Caco-2 (cell line): ENCODE data around the gene CRNKL1. TPM values are rescaled to one million over a fixed set of nuclear protein-coding genes. Genes with fewer than 3 reads are reported as not detected.

Source experiments
- BruUV-seq: library from RNA; stranded (reverse); fragments of 400-500 nt; replicated peaks from 2 replicates; lab custom pipeline; 2021; lab: Mats Ljungman, UMichigan
- CTCF ChIA-PET: fragments of 300-600 bp; sonication (Branson Sonifier 250); formaldehyde crosslinking; loops from one replicate; lab custom pipeline; 2022; ENCODE audit warnings: antibody characterized with exemption; lab: Charles Lee
- POLR2A ChIA-PET: fragments of 300-600 bp; sonication (Branson Sonifier 250); formaldehyde crosslinking; loops from one replicate; lab custom pipeline; 2022; ENCODE audit warnings: antibody characterized with exemption; lab: Charles Lee
- DNase-seq, 2 experiments: peaks; one replicate each; pipeline versions ENCODE4 v3.0.0 to v3.0.0-alpha.2; 2020 to 2022
- H3K27me3 ChIP-seq: replicated peaks from 2 replicates; pipeline ENCODE4 v1.6.0; 2011; ENCODE audit warnings: low read length; ENCODE audit not compliant: control insufficient read depth, insufficient read depth
- H3K36me3 ChIP-seq: 2 replicates; pipeline ENCODE4 v1.5.1; 2011; ENCODE audit warnings: low read length; ENCODE audit not compliant: control insufficient read depth, insufficient read depth
- H3K4me1 ChIP-seq: fragments of 250-450 bp; sonication (Bioruptor Pico); 2 replicates; pipeline ENCODE4 v1.5.1; 2020; ENCODE audit warnings: mild to moderate bottlenecking
- H3K4me3 ChIP-seq: 2 replicates; pipeline ENCODE4 v1.5.1; 2011; ENCODE audit warnings: low read depth, mild to moderate bottlenecking, control low read depth, low read length
- H3K9me3 ChIP-seq: fragments of 250-450 bp; sonication (Bioruptor Pico); 2 replicates; pipeline ENCODE4 v1.5.1; 2020; ENCODE audit warnings: mild to moderate bottlenecking, moderate library complexity
- H3K27ac Mint-ChIP-seq: one replicate; pipeline ENCODE4 v1.8.0; 2022; ENCODE audit warnings: mixed read lengths; ENCODE audit not compliant: unreplicated experiment
- H3K27me3 Mint-ChIP-seq: one replicate; pipeline ENCODE4 v1.8.0; 2022; ENCODE audit warnings: mixed read lengths; ENCODE audit not compliant: insufficient read depth, unreplicated experiment
- H3K36me3 Mint-ChIP-seq: one replicate; pipeline ENCODE4 v1.8.0; 2022; ENCODE audit warnings: mild to moderate bottlenecking, mixed read lengths; ENCODE audit not compliant: insufficient read depth, unreplicated experiment
- H3K4me1 Mint-ChIP-seq: one replicate; pipeline ENCODE4 v1.8.0; 2022; ENCODE audit warnings: low read depth, mixed read lengths; ENCODE audit not compliant: unreplicated experiment
- H3K4me3 Mint-ChIP-seq: one replicate; pipeline ENCODE4 v1.8.0; 2022; ENCODE audit warnings: mild to moderate bottlenecking, moderate library complexity, mixed read lengths; ENCODE audit not compliant: unreplicated experiment
- H3K9me3 Mint-ChIP-seq: one replicate; pipeline ENCODE4 v1.8.0; 2022; ENCODE audit warnings: mixed read lengths; ENCODE audit not compliant: unreplicated experiment
- CTCF ChIP-seq, 2 experiments: fragments of 200-600 bp in 1 of 2; IDR thresholded peaks; 1 replicate in 1 of 2; 2 replicates in 1 of 2; pipeline versions ENCODE4 v1.5.1 to v1.8.0; 2011 to 2022; ENCODE audit warnings: antibody characterized with exemption in 1 of 2, control low read depth in 1 of 2, inconsistent platforms in 1 of 2, low read depth in 1 of 2, low read length in 1 of 2, mild to moderate bottlenecking in 1 of 2, moderate library complexity in 1 of 2; ENCODE audit not compliant: insufficient read depth in 1 of 2, severe bottlenecking in 1 of 2, unreplicated experiment in 1 of 2
- intact Hi-C: fragments of 100-400 bp; cut with micrococcal nuclease; formaldehyde crosslinking; loops from one replicate; pipeline ENCODE4 v1.10.0; 2022; ENCODE audit not compliant: unreplicated experiment
- total RNA-seq: library from RNA; stranded (reverse); gene quantifications from 2 replicates; pipeline ENCODE4 v1.2.3, GENCODE V29; 2022

The CRNKL1 gene
- total RNA-seq, 1 experiment from 2014 or later: 27.0 TPM

- intact Hi-C loops: loop anchor here (5.0 kb wide), 1 partner anchor 231 kb away; no protein-coding TSS in a partner anchor
- Mint-ChIP-seq H3K4me1 (peaks cover 8% of the 10 kb centered on the region), H3K27ac (peak overlapping the region; percentile 0), H3K4me3 (peak overlapping the region; percentile 90), H3K27me3 (no peaks in the 10 kb centered on the region), H3K36me3 (peaks cover 33% of the 10 kb centered on the region), H3K9me3 (no peaks in the 10 kb centered on the region)
- CTCF ChIA-PET: interaction anchor here (0.6 to 3.1 kb wide), 3 partner anchors 34 to 253 kb away, joined by 4 to 17 read pairs (median 5); partner anchors contain the start of genes CFAP61 and CRNKL1
- Histone ChIP-seq H3K36me3 (no peaks in the 10 kb centered on the region), H3K4me3 (peak overlapping the region; percentile 83), H3K4me1 (peaks cover 21% of the 10 kb centered on the region), H3K9me3 (no peaks in the 10 kb centered on the region), H3K27me3 (no peaks in the 10 kb centered on the region)
- POLR2A ChIA-PET: interaction anchor here (1.7 to 2.2 kb wide), 2 partner anchors 34 to 43 kb away, joined by 6 to 12 read pairs; partner anchors contain the start of genes CFAP61 and CRNKL1
- no TSS peak for BruUV-seq
- peak in 1 of 2 experiments; percentile 40 for DNase-seq
- TF ChIP-seq CTCF (IDR thresholded peaks at IDR 0.05; ENCODE audit: insufficient read depth in 1 of 2, low read depth in 1 of 2, low read length in 1 of 2, severe bottlenecking in 1 of 2, unreplicated experiment in 1 of 2): no peak
Observed at GRCh38 chr20:20017844-20018185, 34.5 kb downstream of the CRNKL1 start.

- peaks cover 14% of the 10 kb centered on the region for H3K4me1 Mint-ChIP-seq
- Histone ChIP-seq H3K27me3 (no peaks in the 10 kb centered on the region), H3K4me1 (peaks cover 21% of the 10 kb centered on the region), H3K4me3 (peak within 1 kb of the TSS; percentile 83), H3K9me3 (no peaks in the 10 kb centered on the region), H3K36me3 (no peaks in the 10 kb centered on the region)
- no peaks in the 10 kb centered on the region for H3K27me3 Mint-ChIP-seq
- ChIA-PET POLR2A (interaction anchor here (0.6 to 2.2 kb wide), 4 partner anchors 35 to 132 kb away, joined by 3 to 12 read pairs (median 5); partner anchors contain the start of genes CFAP61 and CRNKL1), CTCF (interaction anchor here (0.5 to 3.1 kb wide), 6 partner anchors 25 to 641 kb away, joined by 3 to 17 read pairs (median 4); partner anchors contain the start of genes CFAP61 and CRNKL1)
- H3K36me3 Mint-ChIP-seq: peaks cover 33% of the 10 kb centered on the region
- intact Hi-C loops: loop anchor here (5.0 kb wide), 1 partner anchor 230 kb away; no protein-coding TSS in a partner anchor
- peak within 1 kb of the TSS; percentile 94 for H3K27ac Mint-ChIP-seq
- TF ChIP-seq CTCF (IDR thresholded peaks at IDR 0.05; ENCODE audit: insufficient read depth in 1 of 2, low read depth in 1 of 2, low read length in 1 of 2, severe bottlenecking in 1 of 2, unreplicated experiment in 1 of 2): peak; percentile 60 to 88
- H3K9me3 Mint-ChIP-seq: no peaks in the 10 kb centered on the region
- H3K4me3 Mint-ChIP-seq: peak within 1 kb of the TSS; percentile 90
- BruUV-seq: no TSS peak
- DNase-seq: peak; percentile 97
Observed at GRCh38 chr20:20017001-20017843, 35.0 kb downstream of the CRNKL1 start, which contains the start of gene NAA20. NAA20 (plus strand) TSS chr20:20017362; CDS start chr20:20017397, 35 bp downstream.

- H3K4me3 ChIP-seq: no peak overlapping the region
- Mint-ChIP-seq H3K4me1 (peaks cover 22% of the 10 kb centered on the region), H3K4me3 (peak overlapping the region; percentile 90), H3K36me3 (peaks cover 22% of the 10 kb centered on the region), H3K27ac (peak overlapping the region; percentile 63), H3K9me3 (no peaks in the 10 kb centered on the region), H3K27me3 (no peaks in the 10 kb centered on the region)
- TF ChIP-seq CTCF (IDR thresholded peaks at IDR 0.05; ENCODE audit: insufficient read depth in 1 of 2, low read depth in 1 of 2, low read length in 1 of 2, severe bottlenecking in 1 of 2, unreplicated experiment in 1 of 2): no peak
- CTCF ChIA-PET: no interaction called here
- POLR2A ChIA-PET: no interaction called here
- no peaks in the 10 kb centered on the region for H3K36me3 ChIP-seq
- H3K4me1 ChIP-seq: peaks cover 32% of the 10 kb centered on the region
- no TSS peak for BruUV-seq
- DNase-seq: peak; percentile 48 to 55
- intact Hi-C loops: loop anchor here (5.0 kb wide), 1 partner anchor 227 kb away; no protein-coding TSS in a partner anchor
- H3K27me3 ChIP-seq: no peaks in the 10 kb centered on the region
- no peaks in the 10 kb centered on the region for H3K9me3 ChIP-seq
Observed at GRCh38 chr20:20014659-20015058, 37.6 kb downstream of the CRNKL1 start.
